ENCODE measurements around the gene C3orf18.
A peak's percentile ranks its signal among the peaks of the same experiment; 100 is the strongest.

C3orf18 gene

GRCh38 chr3:50602595-50603191 is 35.1 kb upstream of the C3orf18 start:
- Histone ChIP-seq H3K4me1 (ENCODE audit: control insufficient read depth, insufficient read depth, low read length, poor library complexity, severe bottlenecking) (peaks cover 8% of the 10 kb centered on the region), H3K4me3 (ENCODE audit: extremely low read depth, insufficient read depth, low read length, poor library complexity, severe bottlenecking) (no peak overlapping the region), H3K36me3 (ENCODE audit: control insufficient read depth, insufficient read depth, low read length) (no peaks in the 10 kb centered on the region), H3K9me3 (ENCODE audit: control insufficient read depth, low read length) (no peaks in the 10 kb centered on the region), H3K27ac (ENCODE audit: low read depth, low read length, severe bottlenecking) (no peak overlapping the region)
- 90 to 92% methylated on average over 8 to 9 of the region's 9 CpGs for WGBS, 2 experiments (ENCODE audit: insufficient coverage in 2 of 2)

GRCh38 chr3:50600841-50601591 is 33.5 kb upstream of the C3orf18 start:
- WGBS, 2 experiments (ENCODE audit: insufficient coverage in 2 of 2): 82 to 86% methylated on average over 11 of the region's 14 CpGs
- Histone ChIP-seq H3K27ac (ENCODE audit: low read depth, low read length, severe bottlenecking) (peak overlapping the region; percentile 77), H3K4me3 (ENCODE audit: extremely low read depth, insufficient read depth, low read length, poor library complexity, severe bottlenecking) (no peak overlapping the region), H3K9me3 (ENCODE audit: control insufficient read depth, low read length) (no peaks in the 10 kb centered on the region), H3K36me3 (ENCODE audit: control insufficient read depth, insufficient read depth, low read length) (no peaks in the 10 kb centered on the region), H3K4me1 (ENCODE audit: control insufficient read depth, insufficient read depth, low read length, poor library complexity, severe bottlenecking) (peaks cover 8% of the 10 kb centered on the region)

GRCh38 chr3:50600141-50600753 is 32.7 kb upstream of the C3orf18 start:
- H3K27ac ChIP-seq (ENCODE audit: low read depth, low read length, severe bottlenecking): no peak overlapping the region
- 93% methylated on average over 8 to 9 of the region's 9 CpGs for WGBS, 2 experiments (ENCODE audit: insufficient coverage in 2 of 2)

GRCh38 chr3:50599716-50600118 is 32.2 kb upstream of the C3orf18 start:
- 67 to 87% methylated on average over 1 of the region's 1 CpG for WGBS, 2 experiments (ENCODE audit: insufficient coverage in 2 of 2)
- Histone ChIP-seq H3K27ac (ENCODE audit: low read depth, low read length, severe bottlenecking) (no peak overlapping the region), H3K4me3 (ENCODE audit: extremely low read depth, insufficient read depth, low read length, poor library complexity, severe bottlenecking) (no peak overlapping the region), H3K9me3 (ENCODE audit: control insufficient read depth, low read length) (no peaks in the 10 kb centered on the region), H3K4me1 (ENCODE audit: control insufficient read depth, insufficient read depth, low read length, poor library complexity, severe bottlenecking) (peaks cover 8% of the 10 kb centered on the region), H3K36me3 (ENCODE audit: control insufficient read depth, insufficient read depth, low read length) (no peaks in the 10 kb centered on the region)

More at GRCh38 chr3:50600141-50600753, 32.7 kb upstream of the C3orf18 start:
- Histone ChIP-seq H3K4me1 (ENCODE audit: control insufficient read depth, insufficient read depth, low read length, poor library complexity, severe bottlenecking) (peaks cover 8% of the 10 kb centered on the region), H3K9me3 (ENCODE audit: control insufficient read depth, low read length) (no peaks in the 10 kb centered on the region), H3K36me3 (ENCODE audit: control insufficient read depth, insufficient read depth, low read length) (no peaks in the 10 kb centered on the region), H3K4me3 (ENCODE audit: extremely low read depth, insufficient read depth, low read length, poor library complexity, severe bottlenecking) (no peak overlapping the region)

- H3K9me3 ChIP-seq (ENCODE audit: control insufficient read depth, low read length): no peaks in the 10 kb centered on the region
- H3K27ac ChIP-seq (ENCODE audit: low read depth, low read length, severe bottlenecking): no peak overlapping the region
- H3K36me3 ChIP-seq (ENCODE audit: control insufficient read depth, insufficient read depth, low read length): no peaks in the 10 kb centered on the region
- H3K4me3 ChIP-seq (ENCODE audit: extremely low read depth, insufficient read depth, low read length, poor library complexity, severe bottlenecking): no peak overlapping the region
- H3K4me1 ChIP-seq (ENCODE audit: control insufficient read depth, insufficient read depth, low read length, poor library complexity, severe bottlenecking): peaks cover 8% of the 10 kb centered on the region
- 80 to 91% methylated on average over 2 to 3 of the region's 6 CpGs for WGBS, 2 experiments (ENCODE audit: insufficient coverage in 2 of 2)
Observed at GRCh38 chr3:50599115-50599715, 31.7 kb upstream of the C3orf18 start.

GRCh38 chr3:50594253-50594785 is 26.8 kb upstream of the C3orf18 start:
- Histone ChIP-seq H3K4me1 (ENCODE audit: control insufficient read depth, insufficient read depth, low read length, poor library complexity, severe bottlenecking) (no peaks in the 10 kb centered on the region), H3K4me3 (ENCODE audit: extremely low read depth, insufficient read depth, low read length, poor library complexity, severe bottlenecking) (no peak overlapping the region), H3K9me3 (ENCODE audit: control insufficient read depth, low read length) (no peaks in the 10 kb centered on the region), H3K36me3 (ENCODE audit: control insufficient read depth, insufficient read depth, low read length) (no peaks in the 10 kb centered on the region), H3K27ac (ENCODE audit: low read depth, low read length, severe bottlenecking) (no peak overlapping the region)
- 86 to 88% methylated on average over 1 of the region's 2 CpGs for WGBS, 2 experiments (ENCODE audit: insufficient coverage in 2 of 2)

GRCh38 chr3:50592568-50592967 is 25.0 kb upstream of the C3orf18 start:
- no peaks in the 10 kb centered on the region for H3K4me1 ChIP-seq (ENCODE audit: control insufficient read depth, insufficient read depth, low read length, poor library complexity, severe bottlenecking)
- 33 to 62% methylated on average over 1 to 5 of the region's 5 CpGs for WGBS, 2 experiments (ENCODE audit: insufficient coverage in 2 of 2)
- H3K27ac ChIP-seq (ENCODE audit: low read depth, low read length, severe bottlenecking): no peak overlapping the region
- H3K36me3 ChIP-seq (ENCODE audit: control insufficient read depth, insufficient read depth, low read length): no peaks in the 10 kb centered on the region
- H3K9me3 ChIP-seq (ENCODE audit: control insufficient read depth, low read length): no peaks in the 10 kb centered on the region
- no peak overlapping the region for H3K4me3 ChIP-seq (ENCODE audit: extremely low read depth, insufficient read depth, low read length, poor library complexity, severe bottlenecking)

GRCh38 chr3:50591196-50591741 is 23.7 kb upstream of the C3orf18 start:
- H3K9me3 ChIP-seq (ENCODE audit: control insufficient read depth, low read length): no peaks in the 10 kb centered on the region
- no peak overlapping the region for H3K27ac ChIP-seq (ENCODE audit: low read depth, low read length, severe bottlenecking)
- 77 to 84% methylated on average over 6 to 8 of the region's 9 CpGs for WGBS, 2 experiments (ENCODE audit: insufficient coverage in 2 of 2)
- H3K4me1 ChIP-seq (ENCODE audit: control insufficient read depth, insufficient read depth, low read length, poor library complexity, severe bottlenecking): no peaks in the 10 kb centered on the region
- no peaks in the 10 kb centered on the region for H3K36me3 ChIP-seq (ENCODE audit: control insufficient read depth, insufficient read depth, low read length)
- H3K4me3 ChIP-seq (ENCODE audit: extremely low read depth, insufficient read depth, low read length, poor library complexity, severe bottlenecking): no peak overlapping the region

- Histone ChIP-seq H3K4me3 (ENCODE audit: extremely low read depth, insufficient read depth, low read length, poor library complexity, severe bottlenecking) (no peak overlapping the region), H3K27ac (ENCODE audit: low read depth, low read length, severe bottlenecking) (no peak overlapping the region), H3K4me1 (ENCODE audit: control insufficient read depth, insufficient read depth, low read length, poor library complexity, severe bottlenecking) (no peaks in the 10 kb centered on the region), H3K36me3 (ENCODE audit: control insufficient read depth, insufficient read depth, low read length) (no peaks in the 10 kb centered on the region), H3K9me3 (ENCODE audit: control insufficient read depth, low read length) (no peaks in the 10 kb centered on the region)
- 93 to 97% methylated on average over 3 of the region's 4 CpGs for WGBS, 2 experiments (ENCODE audit: insufficient coverage in 2 of 2)
Observed at GRCh38 chr3:50588759-50589433, 21.3 kb upstream of the C3orf18 start.
